GM12801 (cell line): ENCODE measurements around the gene PASD1.

Experiments used
- TF ChIP-seq, protein P1 (sequence below): IDR thresholded peaks from one replicate; pipeline ENCODE4 v1.5.1; 2011; ENCODE audit warnings: control low read depth; ENCODE audit not compliant: insufficient read length; ENCODE audit errors: extremely low read depth

The PASD1 gene

GRCh38 chrX:151723156-151723760 is 159.8 kb downstream of the PASD1 start:
- TF ChIP-seq, protein P1, sequence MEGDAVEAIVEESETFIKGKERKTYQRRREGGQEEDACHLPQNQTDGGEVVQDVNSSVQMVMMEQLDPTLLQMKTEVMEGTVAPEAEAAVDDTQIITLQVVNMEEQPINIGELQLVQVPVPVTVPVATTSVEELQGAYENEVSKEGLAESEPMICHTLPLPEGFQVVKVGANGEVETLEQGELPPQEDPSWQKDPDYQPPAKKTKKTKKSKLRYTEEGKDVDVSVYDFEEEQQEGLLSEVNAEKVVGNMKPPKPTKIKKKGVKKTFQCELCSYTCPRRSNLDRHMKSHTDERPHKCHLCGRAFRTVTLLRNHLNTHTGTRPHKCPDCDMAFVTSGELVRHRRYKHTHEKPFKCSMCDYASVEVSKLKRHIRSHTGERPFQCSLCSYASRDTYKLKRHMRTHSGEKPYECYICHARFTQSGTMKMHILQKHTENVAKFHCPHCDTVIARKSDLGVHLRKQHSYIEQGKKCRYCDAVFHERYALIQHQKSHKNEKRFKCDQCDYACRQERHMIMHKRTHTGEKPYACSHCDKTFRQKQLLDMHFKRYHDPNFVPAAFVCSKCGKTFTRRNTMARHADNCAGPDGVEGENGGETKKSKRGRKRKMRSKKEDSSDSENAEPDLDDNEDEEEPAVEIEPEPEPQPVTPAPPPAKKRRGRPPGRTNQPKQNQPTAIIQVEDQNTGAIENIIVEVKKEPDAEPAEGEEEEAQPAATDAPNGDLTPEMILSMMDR: no peak

DNA sequence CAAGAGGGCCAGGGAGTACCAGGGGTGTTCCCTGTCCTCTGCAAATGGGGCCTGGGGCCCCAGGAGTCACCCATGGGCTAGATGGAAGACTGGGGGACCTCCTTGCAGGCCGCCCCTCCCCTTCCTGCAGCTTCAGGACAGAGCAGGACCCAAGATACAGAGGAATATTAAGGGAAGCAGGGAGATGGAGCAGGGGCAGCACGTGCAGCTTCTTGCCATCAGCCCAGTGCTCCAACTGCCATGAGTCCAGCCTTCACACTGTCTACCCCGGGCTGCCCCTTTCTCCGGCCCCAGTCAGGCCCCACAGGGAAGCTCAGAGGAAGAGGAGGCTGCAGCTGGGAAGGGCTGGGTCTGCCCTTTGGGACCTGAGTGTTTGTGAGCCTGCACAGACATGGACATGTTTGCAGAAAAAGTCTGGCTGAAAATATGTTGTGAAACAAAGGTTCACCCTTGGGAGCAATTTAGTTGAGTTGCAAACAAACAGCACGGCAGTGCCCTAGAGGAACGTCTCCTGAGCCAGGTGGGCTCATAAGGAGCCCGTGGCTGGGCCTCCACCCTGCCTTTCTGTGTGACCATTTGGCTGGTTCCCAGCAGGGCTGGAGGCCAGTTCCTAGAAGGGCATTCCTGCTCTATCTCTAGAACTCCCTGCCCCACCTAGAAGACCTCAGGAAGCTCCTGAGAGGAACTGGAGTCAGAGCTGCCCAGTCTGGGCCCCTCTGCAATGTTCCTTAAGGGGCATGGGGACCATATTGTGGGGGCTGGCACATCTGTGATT is 161.3 kb downstream of the PASD1 start:
- TF ChIP-seq, protein P1: no peak

GRCh38 chrX:151725338-151725614 is 161.8 kb downstream of the PASD1 start:
- TF ChIP-seq, protein P1: no peak
